Vagina (tissue), 2 donors: ENCODE data around the gene PEX10. TPM values are rescaled to one million over a fixed set of nuclear protein-coding genes. Genes with fewer than 3 reads are reported as not detected.
"Not testable (repeated sequence)": the region's sequence is repeated elsewhere in the genome, so short reads cannot be mapped to it uniquely, and the experiment has no call there.

ENCODE experiments used
- DNase-seq, 2 donors: peaks; one replicate each; pipeline ENCODE4 v3.0.0-alpha.2; 2017; ENCODE audit errors: extremely low spot score in 2 of 2
- H3K27ac ChIP-seq: fragments of 200-600 bp; sonication (generic); one replicate; pipeline ENCODE4 v1.5.1; 2019
- H3K27me3 ChIP-seq: fragments of 200-600 bp; sonication (generic); one replicate; pipeline ENCODE4 v1.5.1; 2019
- H3K36me3 ChIP-seq, 2 donors: fragments of 200-600 bp; sonication (generic); one replicate each; pipeline ENCODE4 v1.5.1; 2017 to 2019
- H3K4me1 ChIP-seq: fragments of 200-600 bp; sonication (generic); one replicate; pipeline ENCODE4 v1.5.1; 2019
- H3K4me3 ChIP-seq, 2 donors: fragments of 200-600 bp; sonication (generic); 1 replicate in 1 of 2; 2 replicates in 1 of 2; pipeline ENCODE4 v1.5.1; 2016 to 2019
- H3K9me3 ChIP-seq: fragments of 200-600 bp; sonication (generic); one replicate; pipeline ENCODE4 v1.5.1; 2019
- POLR2A ChIP-seq, 2 donors: fragments of 450-650 bp; IDR thresholded peaks; one replicate each; pipeline ENCODE4 v1.6.1; 2017; ENCODE audit warnings: antibody characterized with exemption in 2 of 2, mild to moderate bottlenecking in 2 of 2, moderate library complexity in 2 of 2
- POLR2AphosphoS5 ChIP-seq, 2 donors: sonication (generic); formaldehyde crosslinking; IDR thresholded peaks; one replicate each; pipeline ENCODE4 v1.9.0; 2017; ENCODE audit warnings: antibody characterized with exemption in 2 of 2, mild to moderate bottlenecking in 2 of 2, low read depth in 1 of 2; ENCODE audit not compliant: insufficient read depth in 1 of 2
- intact Hi-C: fragments of 100-400 bp; cut with DNase I; formaldehyde crosslinking; loops from one replicate; pipeline ENCODE4 v1.15.1; 2023
- total RNA-seq: library from RNA; depleted of rRNA; stranded (reverse); fragments of >200 nt; gene quantifications from one replicate; pipeline ENCODE4 v1.2.3, GENCODE V29; 2016
- TF ChIP-seq, protein P1 (sequence below), 3 experiments: fragments of 450-650 bp in 2 of 3; fragments of 200-600 bp in 1 of 3; sonication (generic) in 1 of 3; IDR thresholded peaks; one replicate each; pipeline ENCODE4 v1.5.1; 2017 to 2019; ENCODE audit warnings: antibody characterized with exemption in 3 of 3, mild to moderate bottlenecking in 2 of 3, moderate library complexity in 2 of 3

PEX10 gene
- total RNA-seq, 1 donor from 2014 or later, result 15.2 TPM

DNA sequence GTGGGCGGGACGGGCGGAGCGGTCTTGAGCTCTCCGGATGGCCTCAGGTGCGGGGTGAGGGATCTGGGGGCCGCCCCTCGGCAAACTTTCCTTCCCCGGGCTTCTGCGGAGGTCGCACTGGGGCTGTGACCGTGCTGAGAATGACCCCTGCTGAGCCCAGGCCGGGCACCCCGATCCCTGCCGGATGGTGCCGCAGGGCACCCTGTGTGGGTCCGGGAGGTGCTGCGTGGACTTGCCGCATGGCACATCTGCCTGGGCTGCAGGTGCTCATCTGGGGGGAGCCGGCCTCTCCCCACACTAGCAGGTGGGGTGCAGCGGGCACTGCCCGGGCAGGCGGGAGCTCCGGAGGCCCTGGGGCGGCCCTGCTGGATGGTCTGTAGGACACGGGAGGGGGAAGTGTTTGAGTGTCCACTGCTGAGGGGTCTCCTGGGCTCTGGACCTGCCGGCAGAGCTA is 31.8 kb upstream of the PEX10 start:
- H3K27ac ChIP-seq, result no peak overlapping the region
- no peaks in the 10 kb centered on the region for H3K9me3 ChIP-seq
- no peaks in the 10 kb centered on the region for H3K27me3 ChIP-seq
- intact Hi-C loops, result no loop called here
- no peak for DNase-seq
- no peaks in the 10 kb centered on the region for H3K36me3 ChIP-seq
- no peak for TF ChIP-seq POLR2A (IDR thresholded peaks at IDR 0.05)
- no peak for TF ChIP-seq POLR2AphosphoS5 (IDR thresholded peaks at IDR 0.05; ENCODE audit: insufficient read depth in 1 of 2, low read depth in 1 of 2)
- TF ChIP-seq, protein P1, sequence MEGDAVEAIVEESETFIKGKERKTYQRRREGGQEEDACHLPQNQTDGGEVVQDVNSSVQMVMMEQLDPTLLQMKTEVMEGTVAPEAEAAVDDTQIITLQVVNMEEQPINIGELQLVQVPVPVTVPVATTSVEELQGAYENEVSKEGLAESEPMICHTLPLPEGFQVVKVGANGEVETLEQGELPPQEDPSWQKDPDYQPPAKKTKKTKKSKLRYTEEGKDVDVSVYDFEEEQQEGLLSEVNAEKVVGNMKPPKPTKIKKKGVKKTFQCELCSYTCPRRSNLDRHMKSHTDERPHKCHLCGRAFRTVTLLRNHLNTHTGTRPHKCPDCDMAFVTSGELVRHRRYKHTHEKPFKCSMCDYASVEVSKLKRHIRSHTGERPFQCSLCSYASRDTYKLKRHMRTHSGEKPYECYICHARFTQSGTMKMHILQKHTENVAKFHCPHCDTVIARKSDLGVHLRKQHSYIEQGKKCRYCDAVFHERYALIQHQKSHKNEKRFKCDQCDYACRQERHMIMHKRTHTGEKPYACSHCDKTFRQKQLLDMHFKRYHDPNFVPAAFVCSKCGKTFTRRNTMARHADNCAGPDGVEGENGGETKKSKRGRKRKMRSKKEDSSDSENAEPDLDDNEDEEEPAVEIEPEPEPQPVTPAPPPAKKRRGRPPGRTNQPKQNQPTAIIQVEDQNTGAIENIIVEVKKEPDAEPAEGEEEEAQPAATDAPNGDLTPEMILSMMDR (IDR thresholded peaks at IDR 0.05), result no peak
- H3K4me1 ChIP-seq, result peaks cover 6% of the 10 kb centered on the region
- no peak overlapping the region for H3K4me3 ChIP-seq

DNA sequence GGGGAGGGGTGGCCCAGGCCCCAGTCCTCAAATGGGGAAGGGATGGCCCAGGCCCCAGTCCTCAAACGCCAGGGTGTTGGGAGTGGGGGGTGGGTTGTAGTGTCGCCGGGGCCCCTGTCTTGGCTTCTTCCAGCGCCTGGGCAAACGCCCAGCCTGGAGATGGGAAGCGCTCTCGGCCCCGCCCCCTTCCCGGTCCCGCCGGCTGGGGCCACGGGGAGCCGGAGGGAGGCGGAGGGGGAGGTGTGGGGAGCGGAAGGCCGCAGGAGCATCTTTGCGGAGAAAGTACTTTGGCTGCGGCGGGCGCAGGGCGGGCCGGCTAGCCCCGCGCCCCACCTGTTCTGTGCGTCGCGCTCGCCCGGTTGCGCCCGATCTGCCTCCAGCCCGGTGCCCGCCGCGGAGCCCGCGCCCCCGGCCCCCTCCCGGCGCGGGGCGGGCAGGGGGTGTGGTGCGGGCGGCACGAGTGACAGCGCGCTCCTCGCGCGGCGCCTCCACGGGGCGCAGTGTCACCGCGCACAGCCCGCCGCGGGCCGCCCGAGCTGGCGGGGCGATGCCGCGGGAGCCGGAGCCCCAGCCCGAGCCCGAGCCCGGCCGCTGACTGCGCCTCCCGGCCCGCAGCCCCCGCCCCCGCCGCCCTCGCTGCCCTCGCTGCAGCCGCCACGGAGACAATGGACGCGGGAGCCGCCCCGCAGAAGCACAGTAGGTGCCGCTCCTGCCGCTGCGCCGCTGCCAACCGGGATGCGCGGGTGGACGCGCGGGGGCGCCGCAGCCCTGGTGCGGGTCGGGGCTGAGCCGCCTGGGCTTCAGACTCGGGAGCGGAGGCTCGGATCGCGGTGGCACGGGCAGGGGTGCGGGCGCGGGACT is 31.1 kb upstream of the PEX10 start:
- Histone ChIP-seq H3K36me3 (no peaks in the 10 kb centered on the region), H3K27me3 (no peaks in the 10 kb centered on the region), H3K27ac (no peak overlapping the region), H3K4me1 (peaks cover 6% of the 10 kb centered on the region), H3K4me3 (no peak overlapping the region), H3K9me3 (no peaks in the 10 kb centered on the region)
- intact Hi-C loops, result no loop called here
- TF ChIP-seq, protein P1 (IDR thresholded peaks at IDR 0.05), result no peak
- no peak for TF ChIP-seq POLR2A (IDR thresholded peaks at IDR 0.05)
- no peak for TF ChIP-seq POLR2AphosphoS5 (IDR thresholded peaks at IDR 0.05; ENCODE audit: insufficient read depth in 1 of 2, low read depth in 1 of 2)
- DNase-seq, result no peak

DNA sequence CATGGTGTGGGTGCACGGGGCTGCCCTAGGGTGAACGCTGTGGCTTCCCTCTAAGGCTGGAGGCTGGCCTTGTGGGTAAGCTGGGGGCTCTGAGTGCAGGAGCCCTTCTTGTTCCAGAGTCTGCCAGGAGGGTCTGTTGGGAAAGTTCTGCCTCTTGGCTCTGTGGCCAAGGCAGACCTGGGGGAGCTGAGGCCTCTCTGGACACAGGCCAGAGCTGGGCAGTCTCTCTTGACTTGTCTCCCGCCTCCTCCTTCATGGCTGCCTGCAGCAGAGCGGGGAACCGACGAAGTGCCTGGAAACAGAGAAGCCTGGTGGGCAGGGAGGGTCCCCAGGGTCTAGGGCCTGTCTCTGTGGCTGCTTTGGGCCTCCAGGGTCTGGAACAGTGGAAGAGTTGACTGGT is 30.3 kb upstream of the PEX10 start:
- TF ChIP-seq, protein P1 (IDR thresholded peaks at IDR 0.05), result no peak
- TF ChIP-seq POLR2AphosphoS5 (IDR thresholded peaks at IDR 0.05; ENCODE audit: insufficient read depth in 1 of 2, low read depth in 1 of 2) (no peak), POLR2A (IDR thresholded peaks at IDR 0.05) (no peak)
- DNase-seq, result no peak
- no peak overlapping the region for H3K4me3 ChIP-seq
- H3K9me3 ChIP-seq, result no peaks in the 10 kb centered on the region
- no peak overlapping the region for H3K27ac ChIP-seq
- H3K36me3 ChIP-seq, result no peaks in the 10 kb centered on the region
- H3K27me3 ChIP-seq, result no peaks in the 10 kb centered on the region
- H3K4me1 ChIP-seq, result peaks cover 6% of the 10 kb centered on the region
- intact Hi-C loops, result no loop called here

DNA sequence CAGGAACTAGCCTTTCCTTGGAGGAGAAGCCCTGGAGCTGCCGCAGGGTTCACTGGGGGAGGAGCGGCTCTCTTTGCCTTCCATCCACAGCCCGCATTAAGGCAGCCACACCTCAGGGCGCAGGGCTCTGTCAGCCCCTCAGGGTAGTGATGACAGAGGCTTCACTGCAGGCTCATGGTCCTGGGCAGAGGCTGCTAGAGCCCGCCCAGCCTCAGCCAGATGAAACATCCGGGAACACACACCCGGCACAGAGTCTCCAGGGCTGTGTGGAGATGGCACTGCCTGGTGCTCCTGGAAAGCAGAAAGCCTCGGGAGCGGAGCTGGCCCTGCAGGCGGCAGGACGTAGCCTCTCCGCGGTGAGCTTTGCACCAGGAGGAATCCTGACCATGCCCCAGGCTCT is 29.4 kb upstream of the PEX10 start:
- Histone ChIP-seq H3K9me3 (no peaks in the 10 kb centered on the region), H3K27ac (no peak overlapping the region), H3K27me3 (no peaks in the 10 kb centered on the region), H3K4me3 (no peak overlapping the region), H3K36me3 (no peaks in the 10 kb centered on the region), H3K4me1 (peaks cover 6% of the 10 kb centered on the region)
- no peak for DNase-seq
- intact Hi-C loops, result no loop called here
- TF ChIP-seq POLR2AphosphoS5 (IDR thresholded peaks at IDR 0.05; ENCODE audit: insufficient read depth in 1 of 2, low read depth in 1 of 2), result no peak
- no peak for TF ChIP-seq POLR2A (IDR thresholded peaks at IDR 0.05)
- TF ChIP-seq, protein P1 (IDR thresholded peaks at IDR 0.05), result no peak

DNA sequence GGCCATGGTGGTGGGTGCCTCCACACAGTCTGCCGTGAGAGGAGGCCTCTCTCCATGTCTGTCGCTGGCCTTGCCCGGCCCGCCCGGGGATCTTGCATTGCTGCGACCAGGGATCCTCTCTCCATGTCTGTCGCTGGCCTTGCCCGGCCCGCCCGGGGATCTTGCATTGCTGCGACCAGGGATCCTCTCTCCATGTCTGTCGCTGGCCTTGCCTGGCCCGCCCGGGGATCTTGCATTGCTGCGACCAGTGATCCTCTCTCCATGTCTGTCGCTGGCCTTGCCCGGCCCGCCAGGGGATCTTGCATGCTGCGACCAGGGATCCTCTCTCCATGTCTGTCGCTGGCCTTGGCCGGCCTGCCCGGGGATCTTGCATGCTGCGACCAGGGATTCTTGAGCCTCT is 28.0 kb upstream of the PEX10 start:
- H3K9me3 ChIP-seq, DNase-seq, intact Hi-C loops, H3K4me1 ChIP-seq, H3K27me3 ChIP-seq, H3K36me3 ChIP-seq, H3K27ac ChIP-seq, H3K4me3 ChIP-seq: not testable (repeated sequence)
